Esophagus squamous epithelium (tissue), 5 donors: ENCODE results near the gene GXYLT2. TPM values are rescaled to one million over a fixed set of nuclear protein-coding genes. Genes with fewer than 3 reads are reported as not detected.
A peak's percentile ranks its signal among the peaks of the same experiment; 100 is the strongest.

ENCODE experiments used
- DNase-seq: peaks from one replicate; lab custom pipeline; 2025; lab: John Stamatoyannopoulos, UW
- H3K27ac ChIP-seq, 4 donors: fragments of 200-600 bp; sonication (generic); one replicate each; pipeline ENCODE4 v1.5.1; 2016 to 2019; ENCODE audit warnings: mild to moderate bottlenecking in 1 of 4
- H3K27me3 ChIP-seq, 4 donors: fragments of 200-600 bp; sonication (generic); 1 replicate in 3 of 4; 2 replicates in 1 of 4; pipeline versions ENCODE4 v1.5.1 to v1.6.0; 2017 to 2021; ENCODE audit warnings: antibody characterized with exemption in 1 of 4
- H3K36me3 ChIP-seq, 3 donors: fragments of 200-600 bp; sonication (generic); one replicate each; pipeline ENCODE4 v1.5.1; 2016 to 2019
- H3K4me1 ChIP-seq, 3 donors: fragments of 200-600 bp; sonication (generic); one replicate each; pipeline ENCODE4 v1.5.1; 2017 to 2019
- H3K4me3 ChIP-seq, 4 donors: fragments of 200-600 bp; sonication (generic); 1 replicate in 3 of 4; 2 replicates in 1 of 4; pipeline ENCODE4 v1.5.1; 2016 to 2019; ENCODE audit warnings: mild to moderate bottlenecking in 2 of 4, moderate library complexity in 1 of 4
- H3K9me3 ChIP-seq, 3 donors: fragments of 200-600 bp; sonication (generic); one replicate each; pipeline ENCODE4 v1.5.1; 2016 to 2019
- POLR2A ChIP-seq, 4 donors: fragments of 450-650 bp; IDR thresholded peaks; one replicate each; pipeline ENCODE4 v1.6.1; 2017; ENCODE audit warnings: antibody characterized with exemption in 4 of 4, mild to moderate bottlenecking in 4 of 4, moderate library complexity in 3 of 4
- WGBS, 2 donors: methylation state at CpG; one replicate each; pipeline ENCODE4 v1.1.5; 2018; 5-methylcytosine and 5-hydroxymethylcytosine counted together
- intact Hi-C: fragments of 100-400 bp; cut with DNase I; formaldehyde crosslinking; loops from one replicate; pipeline ENCODE4 v1.15.0; 2022
- total RNA-seq, 4 donors: library from RNA; depleted of rRNA; stranded (reverse); fragments of >200 nt; gene quantifications; one replicate each; pipeline ENCODE4 v1.1.0, GENCODE V29; 2016
- TF ChIP-seq, protein P1 (sequence below), 6 experiments: fragments of 450-650 bp in 4 of 6; fragments of 200-600 bp in 2 of 6; sonication (generic) in 2 of 6; IDR thresholded peaks; one replicate each; pipeline ENCODE4 v1.5.1; 2016 to 2019; ENCODE audit warnings: antibody characterized with exemption in 6 of 6, mild to moderate bottlenecking in 4 of 6, moderate library complexity in 4 of 6
- donor health status: DM: yes; HTN: yes; CAD: no.

Gene GXYLT2
- total RNA-seq, 4 donors from 2014 or later: 2.0 to 18.1 (median 3.1) TPM; not detected in 1

DNA sequence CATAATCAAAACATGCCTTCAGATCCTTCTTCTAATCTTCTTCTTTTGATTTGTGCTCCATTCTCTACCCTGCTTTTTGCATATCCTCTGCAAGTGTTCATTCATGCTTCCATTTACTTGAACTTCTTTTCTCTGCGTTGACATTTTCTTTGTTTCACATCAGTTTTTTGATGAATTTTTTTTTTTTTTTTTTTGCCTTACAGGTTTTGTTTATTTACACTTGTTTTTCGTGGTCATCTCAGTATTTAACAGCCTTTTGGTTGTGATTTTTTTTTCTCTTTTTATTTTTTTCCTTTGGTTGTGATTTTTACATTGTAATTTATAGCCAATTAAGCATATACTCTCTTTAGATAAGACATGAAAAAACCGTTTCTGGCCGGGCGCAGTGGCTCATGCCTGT, 27.8 kb upstream of the GXYLT2 start:
- intact Hi-C loops: loop anchor here (10.0 kb wide), 1 partner anchor 75 kb away; no protein-coding TSS in a partner anchor
- no peak overlapping the region for H3K27ac ChIP-seq
- H3K4me1 ChIP-seq: no peaks in the 10 kb centered on the region
- 52 to 73% methylated on average over 2 to 5 of the region's 5 CpGs for WGBS, 2 donors
- peaks cover 0 to 8% (median 0%) of the 10 kb centered on the region in 4 donors for H3K27me3 ChIP-seq
- H3K36me3 ChIP-seq: no peaks in the 10 kb centered on the region
- no peaks in the 10 kb centered on the region for H3K9me3 ChIP-seq
- no peak overlapping the region for H3K4me3 ChIP-seq
- TF ChIP-seq, protein P1, sequence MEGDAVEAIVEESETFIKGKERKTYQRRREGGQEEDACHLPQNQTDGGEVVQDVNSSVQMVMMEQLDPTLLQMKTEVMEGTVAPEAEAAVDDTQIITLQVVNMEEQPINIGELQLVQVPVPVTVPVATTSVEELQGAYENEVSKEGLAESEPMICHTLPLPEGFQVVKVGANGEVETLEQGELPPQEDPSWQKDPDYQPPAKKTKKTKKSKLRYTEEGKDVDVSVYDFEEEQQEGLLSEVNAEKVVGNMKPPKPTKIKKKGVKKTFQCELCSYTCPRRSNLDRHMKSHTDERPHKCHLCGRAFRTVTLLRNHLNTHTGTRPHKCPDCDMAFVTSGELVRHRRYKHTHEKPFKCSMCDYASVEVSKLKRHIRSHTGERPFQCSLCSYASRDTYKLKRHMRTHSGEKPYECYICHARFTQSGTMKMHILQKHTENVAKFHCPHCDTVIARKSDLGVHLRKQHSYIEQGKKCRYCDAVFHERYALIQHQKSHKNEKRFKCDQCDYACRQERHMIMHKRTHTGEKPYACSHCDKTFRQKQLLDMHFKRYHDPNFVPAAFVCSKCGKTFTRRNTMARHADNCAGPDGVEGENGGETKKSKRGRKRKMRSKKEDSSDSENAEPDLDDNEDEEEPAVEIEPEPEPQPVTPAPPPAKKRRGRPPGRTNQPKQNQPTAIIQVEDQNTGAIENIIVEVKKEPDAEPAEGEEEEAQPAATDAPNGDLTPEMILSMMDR (IDR thresholded peaks at IDR 0.05): no peak
- no peak for TF ChIP-seq POLR2A (IDR thresholded peaks at IDR 0.05)
- no peak for DNase-seq

DNA sequence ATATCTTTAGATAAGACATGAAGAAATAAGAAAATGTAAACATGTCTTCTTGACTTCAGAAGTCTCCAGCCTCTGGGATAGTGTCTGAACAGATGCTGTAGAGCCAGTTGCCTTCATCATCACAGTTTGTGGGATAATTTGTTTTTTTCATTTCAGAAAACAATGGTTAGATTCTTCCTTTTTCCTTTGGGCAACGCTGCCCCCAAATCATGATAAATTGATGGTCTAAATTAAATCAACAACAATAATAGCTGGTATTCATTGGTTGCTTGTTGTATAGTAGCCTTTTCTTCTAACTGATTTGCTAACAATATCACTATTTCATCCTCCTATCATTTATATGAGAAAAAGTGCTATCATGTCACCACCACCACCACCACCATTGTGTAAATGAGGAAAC, 27.0 kb upstream of the GXYLT2 start:
- 53 to 79% methylated on average over 1 of the region's 1 CpG for WGBS, 2 donors
- Histone ChIP-seq H3K9me3 (no peaks in the 10 kb centered on the region), H3K4me1 (no peaks in the 10 kb centered on the region), H3K27ac (no peak overlapping the region), H3K4me3 (no peak overlapping the region), H3K36me3 (no peaks in the 10 kb centered on the region), H3K27me3 (peaks cover 0 to under 1% (median 0%) of the 10 kb centered on the region in 4 donors)
- no peak for DNase-seq
- TF ChIP-seq, protein P1 (IDR thresholded peaks at IDR 0.05): no peak
- TF ChIP-seq POLR2A (IDR thresholded peaks at IDR 0.05): no peak
- intact Hi-C loops: loop anchor here (10.0 kb wide), 1 partner anchor 74 kb away; no protein-coding TSS in a partner anchor

DNA sequence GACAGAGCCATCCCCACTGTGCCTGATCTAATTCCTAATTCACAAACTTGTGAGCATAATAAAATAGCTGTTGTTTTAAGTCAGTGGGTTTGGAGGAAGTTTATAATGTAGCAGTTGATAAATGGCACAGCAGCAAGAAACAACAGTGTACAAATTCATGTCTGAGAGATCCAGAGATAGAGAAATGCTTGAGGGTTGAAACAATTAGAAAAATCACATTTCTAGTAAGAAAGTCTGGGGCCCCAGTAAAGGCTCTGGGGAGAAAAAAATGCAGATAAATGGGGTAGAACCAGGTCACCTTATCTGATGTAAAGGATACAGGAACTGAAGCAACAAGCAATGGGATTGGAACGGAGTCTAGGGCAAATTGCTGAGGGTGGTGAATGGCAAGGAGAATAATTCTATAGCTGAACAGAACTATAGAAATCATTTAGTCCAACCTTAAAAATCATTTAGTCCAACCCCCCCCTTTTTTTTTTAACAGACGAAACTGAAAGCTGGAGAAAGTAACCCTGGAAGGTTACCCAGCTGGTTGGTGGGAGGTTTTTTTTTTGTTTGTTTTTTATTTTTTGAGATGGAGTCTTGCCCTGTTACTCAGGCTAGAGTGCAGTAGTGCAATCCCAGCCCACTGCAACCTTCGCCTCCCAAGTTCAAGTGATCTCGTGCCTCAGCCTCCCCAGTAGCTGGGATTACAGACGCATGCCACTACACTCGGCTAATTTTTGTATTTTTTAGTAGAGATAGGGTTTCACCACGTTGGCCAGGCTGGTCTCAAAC, 25.3 kb upstream of the GXYLT2 start:
- Histone ChIP-seq H3K27ac (no peak overlapping the region), H3K9me3 (no peaks in the 10 kb centered on the region), H3K4me1 (no peaks in the 10 kb centered on the region), H3K36me3 (no peaks in the 10 kb centered on the region), H3K27me3 (no peaks in the 10 kb centered on the region), H3K4me3 (no peak overlapping the region)
- 58 to 70% methylated on average over 7 of the region's 7 CpGs for WGBS, 2 donors
- intact Hi-C loops: loop anchor here (10.0 kb wide), 1 partner anchor 72 kb away; no protein-coding TSS in a partner anchor
- DNase-seq: no peak
- TF ChIP-seq, protein P1 (IDR thresholded peaks at IDR 0.05): no peak
- no peak for TF ChIP-seq POLR2A (IDR thresholded peaks at IDR 0.05)

DNA sequence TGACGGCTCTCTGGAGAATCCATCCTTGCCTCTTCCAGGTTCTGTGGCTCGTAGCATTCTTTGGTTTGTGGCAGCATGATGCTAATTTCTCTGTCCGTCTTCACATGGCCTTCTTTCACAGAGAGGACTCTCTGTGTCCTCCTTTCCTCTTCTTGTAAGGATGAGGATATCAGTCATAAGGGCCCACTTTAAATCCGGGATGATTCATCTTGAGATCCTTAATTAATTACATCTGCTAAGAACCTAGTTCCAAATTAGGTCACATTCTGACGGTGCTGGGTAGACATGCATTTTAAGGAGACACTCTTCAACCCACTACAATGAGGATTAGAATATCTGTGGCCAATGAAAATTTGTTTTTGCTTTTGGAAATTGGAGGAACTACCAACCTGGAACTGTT, 15.7 kb upstream of the GXYLT2 start:
- no peaks in the 10 kb centered on the region for H3K36me3 ChIP-seq
- TF ChIP-seq, protein P1 (IDR thresholded peaks at IDR 0.05): no peak
- TF ChIP-seq POLR2A (IDR thresholded peaks at IDR 0.05): no peak
- H3K27ac ChIP-seq: peak overlapping the region in 1 of 4 donors; percentile 39
- H3K27me3 ChIP-seq: peaks cover 0 to 8% (median 0%) of the 10 kb centered on the region in 4 donors
- DNase-seq: no peak
- intact Hi-C loops: no loop called here
- no peaks in the 10 kb centered on the region for H3K4me1 ChIP-seq
- no peaks in the 10 kb centered on the region for H3K9me3 ChIP-seq
- 57 to 64% methylated on average over 5 of the region's 5 CpGs for WGBS, 2 donors
- no peak overlapping the region for H3K4me3 ChIP-seq

DNA sequence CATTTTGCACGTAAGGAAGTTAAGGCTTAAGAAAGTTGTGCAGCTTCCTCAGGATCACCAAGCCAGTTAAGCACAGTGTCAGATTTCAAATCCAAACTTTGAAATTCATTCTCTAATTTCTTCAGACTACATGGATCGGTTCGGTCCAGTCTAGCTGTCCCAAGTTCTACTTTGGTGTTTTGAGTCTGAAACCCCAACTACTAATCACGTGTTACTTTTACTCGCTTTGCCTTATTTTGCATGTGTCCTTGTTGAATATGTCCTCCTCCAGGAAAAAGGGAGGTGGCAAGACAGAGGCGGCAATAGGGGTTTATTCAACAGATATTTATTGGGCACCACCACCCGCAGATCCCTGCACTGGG, 522 bp upstream of the GXYLT2 start:
- Histone ChIP-seq H3K36me3 (no peaks in the 10 kb centered on the region), H3K4me3 (peak overlapping the region; percentile 28 to 67 (median 46)), H3K4me1 (peaks cover 9 to 55% (median 24%) of the 10 kb centered on the region in 3 donors), H3K27me3 (peaks cover 0 to 39% (median 0%) of the 10 kb centered on the region in 4 donors), H3K9me3 (peaks cover 0 to 11% (median 0%) of the 10 kb centered on the region in 3 donors), H3K27ac (peak overlapping the region in 3 of 4 donors; percentile 28 to 88 (median 80))
- intact Hi-C loops: no loop called here
- TF ChIP-seq, protein P1 (IDR thresholded peaks at IDR 0.05): no peak
- no peak for TF ChIP-seq POLR2A (IDR thresholded peaks at IDR 0.05)
- no peak for DNase-seq
- WGBS, 2 donors: 0 to 3% methylated on average over 6 to 7 of the region's 7 CpGs
